ENCODE data around the gene CKMT2. TPM values are rescaled to one million over a fixed set of nuclear protein-coding genes. Genes with fewer than 3 reads are reported as not detected.

Gene CKMT2
- total RNA-seq, 2 experiments from 2014 or later, result not detected

DNA sequence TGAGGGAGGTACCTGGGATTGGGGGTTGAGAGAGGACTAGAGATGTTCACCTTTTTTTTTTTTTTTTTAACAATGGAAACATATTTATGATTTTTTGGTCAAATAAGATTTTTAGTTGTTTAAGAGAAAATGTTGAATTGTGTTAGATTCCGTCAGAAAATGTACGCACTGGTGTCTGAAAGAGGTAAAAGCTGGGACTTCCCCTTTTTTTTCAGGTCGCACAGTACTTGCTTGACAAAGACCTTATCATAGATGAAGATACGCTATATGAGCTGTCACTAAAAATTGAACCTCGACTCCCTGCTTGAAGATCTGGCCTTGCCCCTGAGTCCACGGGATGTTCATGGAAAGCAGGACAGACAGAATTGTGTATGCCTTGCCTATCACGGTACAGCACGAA is 7.7 kb upstream of the CKMT2 start:
- no peaks in the 10 kb centered on the region for H3K27me3 Mint-ChIP-seq
- intact Hi-C loops (cut with micrococcal nuclease), result no loop called here
- ChIA-PET CTCF (no interaction called here), POLR2A (no interaction called here)
- no peaks in the 10 kb centered on the region for H3K4me1 Mint-ChIP-seq (ENCODE audit: low read depth)
- DNase-seq (no peak), ATAC-seq (no peak)
- H3K4me3 Mint-ChIP-seq, result no peak overlapping the region
- no peak overlapping the region for H3K27ac Mint-ChIP-seq
- no peak for TF ChIP-seq CTCF (IDR thresholded peaks at IDR 0.05)
- no peaks in the 10 kb centered on the region for H3K9me3 Mint-ChIP-seq
- no peaks in the 10 kb centered on the region for H3K36me3 Mint-ChIP-seq (ENCODE audit: low read depth)

DNA sequence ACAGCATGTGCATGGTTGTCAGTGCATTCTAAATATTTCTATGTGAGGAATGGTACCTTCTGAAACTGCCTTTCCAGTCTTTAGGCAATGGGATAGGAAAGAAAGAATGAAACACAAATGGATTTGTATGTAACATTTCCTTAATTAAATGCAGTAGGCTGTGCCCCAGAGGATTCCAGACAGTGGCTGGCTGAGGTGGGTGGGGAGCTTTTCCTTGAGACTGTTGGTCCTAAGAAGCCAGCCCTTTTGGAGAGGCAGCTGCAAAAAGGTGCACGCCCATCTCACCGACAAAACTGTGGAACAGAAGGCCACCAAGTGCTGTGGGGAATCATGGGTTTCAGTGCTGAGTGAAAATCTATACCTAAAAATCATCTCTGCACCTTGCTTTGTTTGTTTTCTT is 6.8 kb upstream of the CKMT2 start:
- no peak for ATAC-seq

GRCh38 chr5:81226949-81227348 is 6.2 kb upstream of the CKMT2 start:
- no peak for DNase-seq
- no peak overlapping the region for H3K4me3 Mint-ChIP-seq
- CTCF ChIA-PET, result no interaction called here
- H3K4me1 Mint-ChIP-seq (ENCODE audit: low read depth), result no peaks in the 10 kb centered on the region
- no peaks in the 10 kb centered on the region for H3K27me3 Mint-ChIP-seq
- ATAC-seq, result no peak
- H3K36me3 Mint-ChIP-seq (ENCODE audit: low read depth), result no peaks in the 10 kb centered on the region
- intact Hi-C loops (cut with micrococcal nuclease), result no loop called here
- H3K27ac Mint-ChIP-seq, result no peak overlapping the region
- H3K9me3 Mint-ChIP-seq, result no peaks in the 10 kb centered on the region
- TF ChIP-seq CTCF (IDR thresholded peaks at IDR 0.05), result no peak
- POLR2A ChIA-PET, result no interaction called here

More for the DNA sequence above, 6.8 kb upstream of the CKMT2 start:
- no peaks in the 10 kb centered on the region for H3K9me3 Mint-ChIP-seq
- no peaks in the 10 kb centered on the region for H3K4me1 Mint-ChIP-seq (ENCODE audit: low read depth)
- DNase-seq, result no peak
- no peaks in the 10 kb centered on the region for H3K27me3 Mint-ChIP-seq
- H3K36me3 Mint-ChIP-seq (ENCODE audit: low read depth), result no peaks in the 10 kb centered on the region
- TF ChIP-seq CTCF (IDR thresholded peaks at IDR 0.05), result no peak
- intact Hi-C loops (cut with micrococcal nuclease), result no loop called here
- ChIA-PET CTCF (no interaction called here), POLR2A (no interaction called here)
- no peak overlapping the region for H3K4me3 Mint-ChIP-seq
- no peak overlapping the region for H3K27ac Mint-ChIP-seq

DNA sequence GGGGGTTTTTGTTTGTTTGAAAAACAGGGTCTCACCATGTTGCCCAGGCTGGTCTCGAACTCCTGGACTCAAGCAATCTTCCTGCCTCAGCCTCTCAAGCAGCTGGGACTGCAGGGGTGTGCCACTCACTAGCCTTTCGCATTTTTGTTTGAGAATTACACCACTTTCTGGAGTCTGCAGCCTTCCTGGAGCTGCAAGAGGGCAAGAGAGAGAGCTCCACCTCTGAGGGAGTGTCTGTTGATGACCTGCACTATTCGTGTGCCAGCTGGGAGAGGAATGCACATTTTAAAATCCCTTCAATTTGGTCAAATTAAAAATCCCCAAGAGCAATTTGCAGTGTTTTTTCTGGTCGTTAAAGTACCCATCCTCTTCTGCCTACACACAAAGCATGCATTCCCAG is 5.0 kb upstream of the CKMT2 start:
- no peak for DNase-seq
- Mint-ChIP-seq H3K27ac (no peak overlapping the region), H3K9me3 (no peaks in the 10 kb centered on the region), H3K36me3 (ENCODE audit: low read depth) (no peaks in the 10 kb centered on the region), H3K4me3 (no peak overlapping the region), H3K27me3 (no peaks in the 10 kb centered on the region), H3K4me1 (ENCODE audit: low read depth) (no peaks in the 10 kb centered on the region)
- POLR2A ChIA-PET, result no interaction called here
- CTCF ChIA-PET, result interaction anchor here (1.2 kb wide), 1 partner anchor 26 kb away, joined by 3 read pairs; no protein-coding TSS in a partner anchor
- no peak for TF ChIP-seq CTCF (IDR thresholded peaks at IDR 0.05)
- intact Hi-C loops (cut with micrococcal nuclease), result no loop called here
- no peak for ATAC-seq

GRCh38 chr5:81230416-81230815 is 2.7 kb upstream of the CKMT2 start:
- ChIA-PET POLR2A (interaction anchor here (0.6 kb wide), 1 partner anchor 384 kb away, joined by 3 read pairs; no protein-coding TSS in a partner anchor), CTCF (no interaction called here)
- H3K9me3 Mint-ChIP-seq, result no peaks in the 10 kb centered on the region
- no peak overlapping the region for H3K4me3 Mint-ChIP-seq
- H3K27ac Mint-ChIP-seq, result no peak overlapping the region
- peaks cover 19% of the 10 kb centered on the region for H3K4me1 Mint-ChIP-seq (ENCODE audit: low read depth)
- ATAC-seq, result no peak
- DNase-seq, result no peak
- no peaks in the 10 kb centered on the region for H3K27me3 Mint-ChIP-seq
- intact Hi-C loops (cut with micrococcal nuclease), result no loop called here
- H3K36me3 Mint-ChIP-seq (ENCODE audit: low read depth), result no peaks in the 10 kb centered on the region
- no peak for TF ChIP-seq CTCF (IDR thresholded peaks at IDR 0.05)
